Memory B cell (primary cell): ENCODE measurements around the gene NQO2.
"Not testable (repeated sequence)": the region's sequence is repeated elsewhere in the genome, so short reads cannot be mapped to it uniquely, and the experiment has no call there.

Experiments used
- ATAC-seq: fragments of 150-1000 bp; cut with Tn5 transposase; 2 replicates; pipeline ENCODE4 v1.10.0; 2021; ENCODE audit warnings: low read depth, mild to moderate bottlenecking, moderate library complexity
- DNase-seq, 2 donors: peaks; one replicate each; pipeline ENCODE4 v3.0.0; 2022; ENCODE audit warnings: low spot score in 2 of 2
- H3K27ac Mint-ChIP-seq: one replicate; pipeline ENCODE4 v1.8.0; 2022; ENCODE audit warnings: mild to moderate bottlenecking, moderate library complexity, mixed read lengths
- H3K27me3 Mint-ChIP-seq: one replicate; pipeline ENCODE4 v1.8.0; 2022; ENCODE audit warnings: mixed read lengths
- H3K36me3 Mint-ChIP-seq: one replicate; pipeline ENCODE4 v1.8.0; 2022; ENCODE audit warnings: mild to moderate bottlenecking, mixed read lengths
- H3K4me1 Mint-ChIP-seq: one replicate; pipeline ENCODE4 v1.8.0; 2022; ENCODE audit warnings: mixed read lengths
- H3K4me3 Mint-ChIP-seq: one replicate; pipeline ENCODE4 v1.8.0; 2022; ENCODE audit warnings: mild to moderate bottlenecking, moderate library complexity, mixed read lengths
- H3K9me3 Mint-ChIP-seq: one replicate; pipeline ENCODE4 v1.8.0; 2022; ENCODE audit warnings: mixed read lengths

The NQO2 gene

DNA sequence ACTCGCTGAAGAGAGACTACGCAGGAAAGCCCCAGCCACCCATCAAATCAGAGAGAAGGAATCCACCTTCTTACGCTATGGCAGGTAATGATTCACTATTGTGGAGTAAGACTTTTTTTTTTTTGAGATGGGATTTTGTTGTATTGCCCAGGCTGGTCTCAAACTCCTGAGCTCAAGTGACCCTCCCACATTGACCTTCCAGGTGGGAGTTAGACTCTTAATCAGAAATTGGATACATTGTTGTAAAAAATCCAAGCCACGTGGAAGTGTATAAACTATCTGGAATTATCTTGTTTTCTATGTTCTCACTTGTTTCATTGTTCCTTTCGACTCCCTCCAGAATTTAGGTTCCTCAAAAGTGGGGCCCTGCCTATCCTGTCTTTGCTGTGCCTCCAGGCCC is 6.8 kb downstream of the NQO2 start:
- H3K36me3 Mint-ChIP-seq = peaks cover 49% of the 10 kb centered on the region
- DNase-seq (no peak), ATAC-seq (no peak)
- no peaks in the 10 kb centered on the region for H3K27me3 Mint-ChIP-seq
- H3K4me1 Mint-ChIP-seq = peaks cover 3% of the 10 kb centered on the region
- H3K9me3 Mint-ChIP-seq = peaks cover 7% of the 10 kb centered on the region
- no peak overlapping the region for H3K27ac Mint-ChIP-seq
- H3K4me3 Mint-ChIP-seq = no peak overlapping the region

DNA sequence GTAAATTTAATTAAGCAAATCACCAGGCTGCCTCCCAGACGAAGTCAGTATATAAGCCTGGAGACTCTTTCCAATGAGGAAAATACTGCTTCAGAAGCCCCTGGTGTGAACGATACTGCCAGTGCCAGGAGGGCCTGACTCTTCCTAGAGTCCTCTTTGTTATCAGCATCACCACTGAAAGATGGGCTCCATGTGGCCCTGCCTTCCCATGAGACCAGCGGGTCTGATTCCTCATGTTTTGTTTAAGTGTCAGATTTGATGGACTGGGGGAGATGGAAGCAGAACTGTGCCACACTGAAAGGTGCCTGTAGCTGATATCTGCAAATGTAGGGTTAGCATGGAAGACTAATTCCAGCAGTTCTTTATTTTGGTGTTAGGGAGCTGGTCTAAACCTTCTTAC is 7.9 kb downstream of the NQO2 start:
- H3K4me1 Mint-ChIP-seq = no peaks in the 10 kb centered on the region
- no peaks in the 10 kb centered on the region for H3K27me3 Mint-ChIP-seq
- DNase-seq = no peak
- H3K4me3 Mint-ChIP-seq = no peak overlapping the region
- H3K27ac Mint-ChIP-seq = no peak overlapping the region
- H3K36me3 Mint-ChIP-seq = peaks cover 58% of the 10 kb centered on the region
- H3K9me3 Mint-ChIP-seq = peaks cover 15% of the 10 kb centered on the region
- no peak for ATAC-seq

DNA sequence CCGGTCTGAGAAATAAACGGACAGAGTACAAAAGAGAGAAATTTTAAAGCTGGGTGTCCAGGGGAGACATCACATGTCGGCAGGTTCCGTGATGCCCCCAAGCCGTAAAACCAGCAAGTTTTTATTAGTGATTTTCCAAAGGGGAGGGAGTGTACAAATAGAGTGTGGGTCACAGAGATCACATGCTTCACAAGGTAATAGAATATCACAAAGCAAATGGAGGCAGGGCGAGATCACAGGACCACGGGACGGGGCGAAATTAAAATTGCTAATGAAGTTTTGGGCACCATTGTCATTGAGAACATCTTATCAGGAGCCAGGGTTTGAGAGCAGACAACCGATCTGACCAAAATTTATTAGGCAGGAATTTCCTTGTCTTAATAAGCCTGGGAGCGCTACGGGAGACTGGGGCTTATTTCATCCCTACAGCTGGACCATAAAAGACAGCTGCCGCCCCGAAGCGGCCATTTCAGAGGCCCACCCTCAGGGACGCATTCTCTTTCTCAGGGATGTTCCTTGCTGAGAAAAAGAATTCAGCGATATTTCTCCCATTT is 9.1 kb downstream of the NQO2 start:
- H3K4me1 Mint-ChIP-seq, ATAC-seq, H3K27me3 Mint-ChIP-seq, DNase-seq, H3K27ac Mint-ChIP-seq, H3K4me3 Mint-ChIP-seq: not testable (repeated sequence)
- peaks cover 18% of the 10 kb centered on the region for H3K9me3 Mint-ChIP-seq
- H3K36me3 Mint-ChIP-seq = peaks cover 63% of the 10 kb centered on the region

DNA sequence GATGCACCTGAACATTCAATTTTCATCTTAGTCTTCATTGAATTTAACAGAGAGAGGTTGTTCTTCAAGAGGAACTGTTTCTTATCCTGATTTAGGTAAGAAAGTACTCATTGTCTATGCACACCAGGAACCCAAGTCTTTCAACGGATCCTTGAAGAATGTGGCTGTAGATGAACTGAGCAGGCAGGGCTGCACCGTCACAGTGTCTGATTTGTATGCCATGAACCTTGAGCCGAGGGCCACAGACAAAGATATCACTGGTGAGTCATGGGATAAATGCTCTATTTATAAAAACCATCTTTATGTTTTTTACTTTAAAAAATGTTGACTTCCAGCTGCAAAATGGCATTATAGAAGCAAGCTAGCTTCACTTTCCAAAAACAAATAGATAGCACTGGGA is 10.2 kb downstream of the NQO2 start:
- DNase-seq = no peak
- no peaks in the 10 kb centered on the region for H3K27me3 Mint-ChIP-seq
- H3K27ac Mint-ChIP-seq = no peak overlapping the region
- peaks cover 2% of the 10 kb centered on the region for H3K4me1 Mint-ChIP-seq
- H3K9me3 Mint-ChIP-seq = peaks cover 18% of the 10 kb centered on the region
- no peak overlapping the region for H3K4me3 Mint-ChIP-seq
- ATAC-seq = no peak
- H3K36me3 Mint-ChIP-seq = peaks cover 62% of the 10 kb centered on the region

GRCh38 chr6:3011158-3011557 is 11.5 kb downstream of the NQO2 start:
- ATAC-seq (no peak), DNase-seq (no peak)
- H3K27ac Mint-ChIP-seq = no peak overlapping the region

GRCh38 chr6:3011592-3011991 is 11.9 kb downstream of the NQO2 start:
- Mint-ChIP-seq H3K27ac (no peak overlapping the region), H3K27me3 (no peaks in the 10 kb centered on the region), H3K4me1 (peaks cover 2% of the 10 kb centered on the region), H3K36me3 (peaks cover 60% of the 10 kb centered on the region), H3K4me3 (no peak overlapping the region), H3K9me3 (peaks cover 18% of the 10 kb centered on the region)
- no peak for ATAC-seq
- DNase-seq = no peak

More at GRCh38 chr6:3011158-3011557, 11.5 kb downstream of the NQO2 start:
- no peak overlapping the region for H3K4me3 Mint-ChIP-seq
- peaks cover 18% of the 10 kb centered on the region for H3K9me3 Mint-ChIP-seq
- H3K4me1 Mint-ChIP-seq = peaks cover 2% of the 10 kb centered on the region
- H3K36me3 Mint-ChIP-seq = peaks cover 60% of the 10 kb centered on the region
- H3K27me3 Mint-ChIP-seq = no peaks in the 10 kb centered on the region

DNA sequence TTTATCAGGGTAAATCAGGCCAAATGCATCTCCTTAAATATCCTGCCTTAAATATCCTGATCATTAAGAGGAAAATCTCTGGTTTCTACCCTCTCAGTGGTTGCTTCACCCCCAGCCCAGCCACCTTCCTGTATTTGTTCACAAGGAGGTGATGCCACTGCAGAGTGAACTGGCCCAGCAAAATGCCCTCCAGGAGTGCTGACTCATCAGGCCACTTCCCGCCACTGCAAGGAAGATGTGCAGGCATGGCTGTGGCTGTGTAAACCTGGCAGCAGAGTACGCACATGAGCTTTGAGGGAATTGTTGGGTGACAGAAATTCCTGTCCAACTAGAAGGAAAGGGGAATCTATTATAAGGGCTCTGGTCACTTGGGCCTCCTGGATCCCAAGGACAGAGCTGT is 13.8 kb downstream of the NQO2 start:
- DNase-seq (no peak), ATAC-seq (no peak)
- H3K4me1 Mint-ChIP-seq = peaks cover 2% of the 10 kb centered on the region
- H3K9me3 Mint-ChIP-seq = peaks cover 18% of the 10 kb centered on the region
- no peak overlapping the region for H3K27ac Mint-ChIP-seq
- no peak overlapping the region for H3K4me3 Mint-ChIP-seq
- H3K36me3 Mint-ChIP-seq = peaks cover 50% of the 10 kb centered on the region
- H3K27me3 Mint-ChIP-seq = no peaks in the 10 kb centered on the region

GRCh38 chr6:3013901-3014674 is 14.4 kb downstream of the NQO2 start:
- Mint-ChIP-seq H3K27ac (no peak overlapping the region), H3K36me3 (peaks cover 46% of the 10 kb centered on the region), H3K4me3 (no peak overlapping the region), H3K9me3 (peaks cover 18% of the 10 kb centered on the region), H3K27me3 (no peaks in the 10 kb centered on the region), H3K4me1 (peaks cover 2% of the 10 kb centered on the region)
- ATAC-seq (no peak), DNase-seq (no peak)

DNA sequence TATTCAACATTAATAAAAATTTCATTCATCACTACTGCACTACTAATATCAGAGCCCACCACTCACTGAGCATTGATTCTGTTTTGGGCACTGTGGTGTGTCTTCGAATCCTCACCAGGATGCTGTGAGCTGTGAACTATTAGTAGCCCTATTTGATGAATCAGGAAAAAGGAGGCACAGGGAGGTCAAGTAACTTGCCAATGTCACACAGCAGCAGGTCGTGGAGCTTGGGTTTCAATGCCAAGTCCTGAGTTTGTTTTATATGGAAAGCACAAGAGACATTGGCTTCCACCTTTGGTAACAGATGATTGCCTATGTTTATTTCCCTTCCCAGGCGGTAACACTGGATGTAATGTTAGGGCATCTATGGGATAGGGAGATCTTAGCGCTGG is 15.0 kb downstream of the NQO2 start:
- no peak for ATAC-seq
- peaks cover 41% of the 10 kb centered on the region for H3K36me3 Mint-ChIP-seq
- H3K9me3 Mint-ChIP-seq = peaks cover 16% of the 10 kb centered on the region
- H3K27ac Mint-ChIP-seq = no peak overlapping the region
- no peak for DNase-seq
- H3K4me3 Mint-ChIP-seq = no peak overlapping the region
- H3K4me1 Mint-ChIP-seq = peaks cover 2% of the 10 kb centered on the region
- H3K27me3 Mint-ChIP-seq = no peaks in the 10 kb centered on the region

GRCh38 chr6:3015144-3015543 is 15.4 kb downstream of the NQO2 start:
- Mint-ChIP-seq H3K36me3 (peaks cover 40% of the 10 kb centered on the region), H3K4me1 (peaks cover 2% of the 10 kb centered on the region), H3K9me3 (peaks cover 16% of the 10 kb centered on the region), H3K4me3 (no peak overlapping the region), H3K27ac (no peak overlapping the region), H3K27me3 (no peaks in the 10 kb centered on the region)
- ATAC-seq = no peak
- DNase-seq = no peak

DNA sequence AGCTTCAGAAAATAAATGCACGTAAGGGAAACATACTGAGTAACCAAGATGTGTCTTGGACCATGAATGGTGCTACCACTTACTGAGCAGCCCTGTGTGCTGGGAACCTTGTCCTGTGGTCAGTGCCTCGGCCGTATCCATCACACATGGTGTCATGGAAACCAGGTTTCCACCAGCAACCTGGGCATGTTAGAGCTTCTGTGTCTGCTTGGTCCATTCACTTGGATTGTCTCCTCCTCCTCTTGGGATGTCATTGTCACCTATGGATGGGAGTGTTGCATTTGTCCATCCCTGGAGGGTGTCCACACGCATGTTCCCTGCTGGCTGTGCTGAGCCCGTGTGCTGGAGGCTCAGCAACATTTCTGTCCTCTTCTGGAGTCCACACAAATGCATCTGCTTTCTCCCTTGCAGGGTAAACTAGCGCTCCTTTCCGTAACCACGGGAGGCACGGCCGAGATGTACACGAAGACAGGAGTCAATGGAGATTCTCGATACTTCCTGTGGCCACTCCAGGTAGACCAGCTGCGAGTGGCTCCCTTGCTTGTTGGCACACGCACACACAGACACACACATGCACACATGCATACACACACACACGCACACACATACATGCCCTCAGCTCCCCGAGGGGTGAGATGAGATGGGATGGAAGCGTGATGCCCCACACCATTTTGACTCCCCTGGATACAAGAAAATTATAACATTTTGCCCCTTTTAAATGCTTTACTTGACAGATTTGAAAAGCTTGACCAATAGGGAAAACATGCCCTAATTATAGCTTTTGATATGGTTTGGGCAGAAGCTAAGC is 17.0 kb downstream of the NQO2 start:
- Mint-ChIP-seq H3K9me3 (peaks cover 9% of the 10 kb centered on the region), H3K27ac (no peak overlapping the region), H3K36me3 (peaks cover 28% of the 10 kb centered on the region), H3K27me3 (no peaks in the 10 kb centered on the region), H3K4me1 (peaks cover 2% of the 10 kb centered on the region), H3K4me3 (no peak overlapping the region)
- DNase-seq = no peak
- ATAC-seq = no peak

- peaks cover 2% of the 10 kb centered on the region for H3K4me1 Mint-ChIP-seq
- no peak overlapping the region for H3K4me3 Mint-ChIP-seq
- no peak overlapping the region for H3K27ac Mint-ChIP-seq
- peaks cover 22% of the 10 kb centered on the region for H3K36me3 Mint-ChIP-seq
- H3K9me3 Mint-ChIP-seq = peaks cover 3% of the 10 kb centered on the region
- no peak for DNase-seq
- ATAC-seq = no peak
- H3K27me3 Mint-ChIP-seq = no peaks in the 10 kb centered on the region
Observed at GRCh38 chr6:3017304-3017703, 17.6 kb downstream of the NQO2 start.

DNA sequence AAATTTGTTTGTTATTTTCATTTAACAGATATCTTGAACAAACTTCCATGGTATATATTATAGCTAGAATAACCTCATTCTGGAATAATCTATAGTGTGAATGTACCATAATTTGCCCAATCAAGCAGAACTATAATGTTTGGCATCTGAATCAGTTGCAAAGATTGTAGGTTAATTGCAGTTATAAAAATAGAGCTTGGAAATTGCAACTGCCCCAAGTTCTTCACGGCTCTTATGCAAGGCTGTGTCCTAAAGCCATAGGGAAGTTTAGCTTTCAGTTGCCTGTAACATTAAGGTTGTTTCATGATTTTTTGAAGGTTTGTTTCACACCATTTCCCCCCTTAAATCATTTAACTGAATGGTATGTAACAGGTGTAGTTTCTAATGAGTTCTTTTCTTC is 19.4 kb downstream of the NQO2 start:
- Mint-ChIP-seq H3K27me3 (no peaks in the 10 kb centered on the region), H3K27ac (peak overlapping the region; percentile 56), H3K4me3 (no peak overlapping the region), H3K9me3 (no peaks in the 10 kb centered on the region), H3K4me1 (peaks cover 12% of the 10 kb centered on the region), H3K36me3 (peaks cover 16% of the 10 kb centered on the region)
- ATAC-seq = no peak
- no peak for DNase-seq

DNA sequence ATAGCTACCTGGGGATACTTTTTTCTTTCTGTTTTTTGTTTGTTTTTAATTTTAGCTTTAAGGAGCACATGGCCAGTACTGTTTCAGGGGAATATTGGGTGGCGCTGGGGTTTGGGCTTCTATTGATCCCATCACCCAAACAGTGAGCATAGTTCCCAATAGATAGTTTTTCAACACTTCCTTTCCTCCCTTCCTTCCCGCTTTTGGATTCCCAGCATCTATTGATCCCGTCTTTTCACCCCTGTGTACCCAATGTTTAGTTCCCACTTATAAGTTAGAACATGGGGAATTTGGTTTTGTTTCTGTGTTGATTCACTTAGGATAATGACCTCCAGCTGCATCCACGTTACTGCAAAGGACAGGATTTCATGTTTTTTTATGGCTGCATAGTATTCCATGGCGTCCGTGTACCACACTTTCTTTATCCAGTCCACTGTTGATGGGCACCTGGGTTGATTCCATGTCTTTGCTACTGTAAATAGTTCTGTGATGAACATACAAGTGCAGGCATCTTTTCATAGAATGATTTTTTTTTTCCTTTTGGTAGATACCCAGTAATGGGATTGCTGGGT is 20.1 kb downstream of the NQO2 start:
- DNase-seq (no peak), ATAC-seq (no peak)
- no peaks in the 10 kb centered on the region for H3K9me3 Mint-ChIP-seq
- H3K4me3 Mint-ChIP-seq = no peak overlapping the region
- no peaks in the 10 kb centered on the region for H3K27me3 Mint-ChIP-seq
- H3K27ac Mint-ChIP-seq = peak overlapping the region; percentile 56
- peaks cover 9% of the 10 kb centered on the region for H3K4me1 Mint-ChIP-seq
- peaks cover 12% of the 10 kb centered on the region for H3K36me3 Mint-ChIP-seq
